HEK293 (cell line): ENCODE measurements around the gene TENT4B.

Experiments used
- CTCF ChIP-seq: fragments of 450-650 bp; formaldehyde crosslinking; IDR thresholded peaks from 2 replicates; pipeline ENCODE4 v1.5.1; 2016; ENCODE audit warnings: missing biosample characterization, missing genetic modification characterization
- GFI1B ChIP-seq: fragments of 450-650 bp; formaldehyde crosslinking; IDR thresholded peaks from 2 replicates; pipeline ENCODE4 v1.5.1; 2016; ENCODE audit warnings: missing biosample characterization, missing genetic modification characterization
- KLF7 ChIP-seq: fragments of 450-650 bp; formaldehyde crosslinking; IDR thresholded peaks from 2 replicates; pipeline ENCODE4 v1.5.1; 2016; ENCODE audit warnings: missing biosample characterization, missing genetic modification characterization, borderline replicate concordance
- OVOL3 ChIP-seq: fragments of 450-650 bp; formaldehyde crosslinking; IDR thresholded peaks from 2 replicates; pipeline ENCODE4 v1.5.1; 2016; ENCODE audit warnings: missing biosample characterization, missing genetic modification characterization
- ZBTB20 ChIP-seq: fragments of 450-650 bp; formaldehyde crosslinking; IDR thresholded peaks from 2 replicates; pipeline ENCODE4 v1.5.1; 2016; ENCODE audit warnings: missing biosample characterization, missing genetic modification characterization
- ZBTB44 ChIP-seq: fragments of 450-650 bp; IDR thresholded peaks from 2 replicates; pipeline ENCODE4 v1.5.1; 2018; ENCODE audit warnings: missing biosample characterization, mild to moderate bottlenecking, missing genetic modification characterization
- ZBTB48 ChIP-seq: fragments of 450-650 bp; formaldehyde crosslinking; IDR thresholded peaks from 2 replicates; pipeline ENCODE4 v1.5.1; 2016; ENCODE audit warnings: missing biosample characterization, missing genetic modification characterization
- ZIC2 ChIP-seq: fragments of 450-650 bp; formaldehyde crosslinking; IDR thresholded peaks from 2 replicates; pipeline ENCODE4 v1.5.1; 2016; ENCODE audit warnings: missing biosample characterization, missing genetic modification characterization
- ZNF274 ChIP-seq, 2 experiments: fragments of 200-500 bp in 1 of 2; fragments of 450-650 bp in 1 of 2; sonication (Bioruptor generic) in 1 of 2; formaldehyde crosslinking in 1 of 2; IDR thresholded peaks; 2 replicates each; pipeline versions ENCODE4 v1.5.1 to v1.6.1; 2014 to 2016; ENCODE audit warnings: borderline replicate concordance in 1 of 2, inconsistent platforms in 1 of 2, low read length in 1 of 2, missing biosample characterization in 1 of 2, missing genetic modification characterization in 1 of 2
- ZNF280D ChIP-seq: fragments of 450-650 bp; formaldehyde crosslinking; IDR thresholded peaks from 2 replicates; pipeline ENCODE4 v1.5.1; 2016; ENCODE audit warnings: missing biosample characterization, missing genetic modification characterization
- ZNF426 ChIP-seq: fragments of 450-650 bp; formaldehyde crosslinking; IDR thresholded peaks from 2 replicates; pipeline ENCODE4 v1.5.1; 2017; ENCODE audit warnings: missing biosample characterization, missing genetic modification characterization, mild to moderate bottlenecking, inconsistent platforms, moderate library complexity
- ZNF548 ChIP-seq: fragments of 450-650 bp; formaldehyde crosslinking; IDR thresholded peaks from 2 replicates; pipeline ENCODE4 v1.5.1; 2016; ENCODE audit warnings: missing biosample characterization, missing genetic modification characterization
- ZNF76 ChIP-seq: fragments of 450-650 bp; formaldehyde crosslinking; IDR thresholded peaks from 2 replicates; pipeline ENCODE4; 2016; ENCODE audit warnings: low read depth, missing biosample characterization, missing genetic modification characterization, borderline replicate concordance

GRCh38 chr16:50173316-50173715 lies 20.2 kb downstream of the TENT4B start:
- TF ChIP-seq ZBTB44 (tag by site-specific recombination) = no peak
- no peak for TF ChIP-seq OVOL3 (tag by site-specific recombination)
- TF ChIP-seq ZBTB48 (tag by site-specific recombination) = no peak
- TF ChIP-seq GFI1B = no peak
- TF ChIP-seq CTCF = no peak
- TF ChIP-seq ZBTB20 = no peak
- TF ChIP-seq ZNF274 (IDR thresholded peaks at IDR 0.05; ENCODE audit: low read length) = no peak
- TF ChIP-seq ZNF274 (tag by site-specific recombination; IDR thresholded peaks at IDR 0.05; ENCODE audit: borderline replicate concordance) = no peak
- TF ChIP-seq ZNF76 = no peak
- no peak for TF ChIP-seq ZNF426
- no peak for TF ChIP-seq ZIC2 (tag by site-specific recombination)
- TF ChIP-seq ZNF280D (tag by site-specific recombination) = no peak
- no peak for TF ChIP-seq KLF7
- TF ChIP-seq ZNF548 = no peak
